CD4-positive, alpha-beta T cell treated with Interleukin-10 for 1 hour (primary cell): ENCODE results near the gene PRKD2.
A peak's percentile ranks its signal among the peaks of the same experiment; 100 is the strongest.

Source experiments
- DNase-seq: peaks from one replicate; pipeline ENCODE4 v3.0.0-alpha.2; 2020

Gene PRKD2

GRCh38 chr19:46698395-46699321, 18.3 kb downstream of the PRKD2 start:
- no peak for DNase-seq

GRCh38 chr19:46697204-46697960, 19.5 kb downstream of the PRKD2 start:
- DNase-seq: no peak

DNA sequence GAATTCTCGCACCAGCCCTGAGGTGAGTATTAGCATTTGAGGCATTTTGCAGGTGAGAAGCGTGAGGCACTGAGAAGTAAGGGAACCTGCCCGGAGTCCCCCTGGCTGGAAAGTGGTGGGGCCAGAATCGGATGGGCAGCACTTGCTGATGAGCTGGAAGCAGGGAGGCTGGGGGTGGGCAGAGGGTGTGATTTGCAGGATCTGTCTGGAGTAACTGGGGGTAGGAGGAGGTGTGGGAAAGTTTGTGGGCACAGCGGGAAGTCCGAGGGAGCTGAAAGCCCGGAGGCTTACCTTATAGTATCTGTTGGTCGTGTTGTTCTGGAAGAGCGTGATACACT, 20.1 kb downstream of the PRKD2 start:
- no peak for DNase-seq

DNA sequence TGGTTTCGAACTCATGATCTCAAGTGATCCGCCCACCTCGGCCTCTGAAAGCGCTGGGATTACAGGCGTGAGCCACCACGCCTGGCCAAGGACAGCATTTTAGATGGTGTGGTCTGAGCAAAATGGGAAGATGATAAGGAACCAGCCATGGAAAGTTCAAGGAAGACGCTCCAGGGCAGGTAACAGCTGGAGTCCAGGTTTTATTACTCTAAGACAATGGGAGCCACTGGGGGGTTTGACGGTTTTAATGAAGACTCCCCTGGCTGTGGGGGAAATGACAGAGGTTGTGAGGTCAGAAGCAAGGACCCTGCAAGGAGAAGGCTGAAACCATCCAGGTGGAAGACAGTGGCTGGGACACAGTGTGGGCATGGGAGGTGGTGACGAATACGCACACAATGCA, 20.9 kb downstream of the PRKD2 start:
- no peak for DNase-seq

DNA sequence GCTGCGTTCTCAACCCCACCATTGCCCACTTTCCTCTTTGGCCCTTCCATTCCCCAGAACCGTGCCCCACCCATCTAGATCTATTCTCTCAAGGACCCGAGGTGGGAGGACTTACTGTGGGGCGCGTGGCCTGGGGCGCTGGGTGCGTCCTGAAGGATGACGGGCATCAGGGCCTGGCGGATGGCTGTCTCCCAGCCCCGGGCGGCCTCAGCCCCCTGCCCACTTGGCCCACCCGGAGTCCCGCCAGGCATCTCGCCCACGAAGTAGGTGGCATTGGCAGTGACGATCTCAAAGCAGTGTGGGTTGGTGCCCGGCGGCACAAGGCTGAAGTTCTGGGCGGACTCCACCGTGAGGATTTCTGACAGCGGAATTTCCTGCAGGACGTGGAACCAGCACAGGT, 23.2 kb downstream of the PRKD2 start:
- no peak for DNase-seq

DNA sequence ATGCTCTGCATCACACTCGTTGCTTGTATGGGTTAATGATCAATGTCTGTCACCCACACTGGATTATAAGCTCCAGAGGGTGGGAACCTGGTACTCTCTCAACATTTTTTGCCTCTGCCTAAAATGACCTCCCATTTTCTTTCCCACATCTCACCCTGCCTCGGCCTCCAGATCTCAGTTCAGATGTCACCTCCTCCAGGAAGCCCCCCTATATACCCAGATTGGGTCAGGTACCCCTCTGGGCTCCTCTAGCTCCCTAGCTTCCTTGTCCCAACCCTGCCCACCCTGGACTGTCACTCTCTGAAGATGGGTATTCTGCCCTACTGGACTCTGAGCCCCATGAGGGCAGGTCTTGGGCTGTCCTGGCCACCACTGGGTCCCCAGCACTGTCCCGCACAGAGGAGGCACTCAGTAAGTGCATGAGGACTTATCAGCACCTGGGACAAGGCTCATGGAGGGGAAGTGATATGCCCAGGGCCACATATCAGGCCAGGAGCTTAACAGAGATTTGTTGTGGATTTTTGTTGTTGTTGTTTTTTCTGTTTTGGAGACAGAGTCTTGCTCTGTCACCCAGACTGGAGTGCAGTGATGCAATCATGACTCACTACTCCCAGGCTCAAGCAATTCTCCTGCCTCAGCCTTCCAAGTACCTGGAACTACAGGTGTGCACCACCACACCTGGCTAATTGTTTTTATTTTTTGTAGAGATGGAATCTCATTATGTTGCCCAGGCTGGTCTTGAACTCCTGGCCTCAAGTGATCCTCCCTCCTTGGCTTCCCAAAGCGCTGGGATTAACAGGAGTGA, 23.8 kb downstream of the PRKD2 start:
- no peak for DNase-seq

DNA sequence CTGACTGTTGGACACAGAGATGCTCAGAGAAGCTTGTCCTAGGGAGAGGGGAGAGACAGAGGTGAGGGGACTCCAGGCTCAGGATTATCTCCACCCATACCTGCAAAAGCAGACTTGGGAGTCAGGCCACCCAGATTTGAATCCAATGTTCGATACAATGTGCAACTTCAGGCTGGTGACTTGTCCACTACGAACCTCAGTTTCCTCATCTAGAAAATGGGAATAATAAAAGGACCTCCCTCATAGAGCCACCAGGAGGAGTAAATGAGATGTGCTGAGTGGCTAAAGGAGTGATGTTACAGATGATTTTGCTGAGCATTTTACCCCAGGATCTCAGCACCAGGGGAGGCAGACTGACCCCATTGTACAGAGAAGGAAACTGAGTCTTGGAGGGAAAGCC, 25.0 kb downstream of the PRKD2 start:
- DNase-seq: no peak

DNA sequence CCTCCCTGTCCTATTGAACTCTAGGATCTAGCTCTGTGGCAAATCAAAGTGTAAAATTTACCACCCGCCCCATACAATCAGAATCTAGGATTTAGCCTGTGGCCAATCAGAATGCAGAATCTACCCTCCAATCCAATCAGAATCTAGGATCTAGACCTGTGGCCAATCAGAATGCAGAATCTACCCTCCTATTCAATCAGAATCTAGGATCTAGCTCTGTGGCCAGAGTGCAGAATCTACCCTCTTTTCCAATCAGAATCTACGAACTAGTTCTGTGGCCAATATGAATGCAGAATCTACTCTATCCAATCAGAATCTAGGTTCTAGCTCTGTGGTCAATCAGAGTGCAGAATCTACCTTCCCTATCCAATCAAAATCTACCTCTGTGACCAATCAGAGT, 25.8 kb downstream of the PRKD2 start:
- no peak for DNase-seq

DNA sequence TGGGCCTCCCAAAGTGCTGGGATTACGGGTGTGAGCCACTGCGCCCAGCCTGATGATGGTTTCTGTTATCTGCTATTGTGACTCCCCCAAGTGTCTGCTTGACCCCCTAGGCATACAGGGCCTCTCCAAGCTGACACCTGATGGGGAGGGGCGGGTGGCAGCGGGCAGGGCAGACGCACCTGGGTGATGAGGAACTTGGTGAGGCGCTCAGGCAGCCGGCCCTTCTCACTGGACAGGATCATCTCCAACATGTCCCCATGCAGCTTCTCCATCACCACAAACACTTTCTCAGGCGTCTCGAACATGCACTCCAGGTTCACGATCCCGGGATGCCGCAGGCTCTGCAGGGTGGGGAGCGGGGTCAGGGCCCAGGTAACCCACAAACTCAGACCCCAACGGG, 27.6 kb downstream of the PRKD2 start:
- no peak for DNase-seq

DNA sequence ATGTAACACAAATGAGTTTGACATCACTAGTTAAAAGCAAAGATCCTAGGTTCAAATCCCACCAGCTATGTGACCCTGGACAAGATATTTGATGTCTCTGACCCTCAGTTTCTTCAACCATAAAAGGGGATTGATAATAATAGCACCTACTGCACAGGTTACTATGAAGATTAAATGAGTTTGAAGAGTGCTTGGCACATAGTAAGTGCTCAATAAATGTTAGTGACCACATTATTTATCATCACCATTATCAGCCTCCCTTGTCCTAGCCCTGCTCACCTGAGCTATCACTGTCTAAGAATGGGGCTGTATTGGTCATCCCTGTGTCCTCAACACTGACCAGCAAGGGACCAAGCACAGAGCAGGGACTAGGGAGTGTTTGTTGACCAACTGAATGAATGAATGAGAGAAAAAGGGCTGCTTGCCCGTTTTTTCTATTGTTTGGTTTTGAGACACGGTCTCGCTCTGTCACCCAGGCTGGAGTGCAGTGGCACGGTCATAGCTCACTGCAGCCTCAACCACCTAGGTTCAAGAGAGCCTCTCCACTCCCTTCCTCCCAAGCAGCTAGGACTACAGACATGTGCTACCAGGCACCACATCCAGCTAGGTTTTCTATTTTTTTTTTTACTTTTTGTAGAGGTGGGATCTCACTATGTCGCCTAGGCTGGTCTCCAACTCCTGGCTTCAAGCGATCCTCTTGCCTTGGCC, 29.3 kb downstream of the PRKD2 start:
- no peak for DNase-seq

DNA sequence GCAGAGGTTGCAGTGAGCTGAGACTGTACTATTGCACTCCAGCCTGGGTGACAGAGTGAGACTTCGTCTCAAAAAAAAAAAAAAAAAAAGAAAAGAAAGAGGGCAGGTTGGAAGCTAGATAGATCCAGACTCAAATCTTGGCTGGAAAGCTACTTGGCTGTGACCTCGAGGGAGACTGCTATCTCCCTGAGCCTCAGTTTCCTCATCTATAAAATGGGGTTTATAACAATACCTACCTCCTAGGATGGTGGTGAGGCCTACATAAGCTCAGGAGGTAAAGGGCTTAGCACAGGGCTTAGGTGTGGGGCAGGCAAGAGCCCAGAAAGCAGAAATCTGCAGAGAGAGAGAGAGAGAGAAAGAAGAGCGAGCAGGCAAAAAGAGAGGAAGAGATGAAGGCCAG, 31.7 kb downstream of the PRKD2 start:
- no peak for DNase-seq

DNA sequence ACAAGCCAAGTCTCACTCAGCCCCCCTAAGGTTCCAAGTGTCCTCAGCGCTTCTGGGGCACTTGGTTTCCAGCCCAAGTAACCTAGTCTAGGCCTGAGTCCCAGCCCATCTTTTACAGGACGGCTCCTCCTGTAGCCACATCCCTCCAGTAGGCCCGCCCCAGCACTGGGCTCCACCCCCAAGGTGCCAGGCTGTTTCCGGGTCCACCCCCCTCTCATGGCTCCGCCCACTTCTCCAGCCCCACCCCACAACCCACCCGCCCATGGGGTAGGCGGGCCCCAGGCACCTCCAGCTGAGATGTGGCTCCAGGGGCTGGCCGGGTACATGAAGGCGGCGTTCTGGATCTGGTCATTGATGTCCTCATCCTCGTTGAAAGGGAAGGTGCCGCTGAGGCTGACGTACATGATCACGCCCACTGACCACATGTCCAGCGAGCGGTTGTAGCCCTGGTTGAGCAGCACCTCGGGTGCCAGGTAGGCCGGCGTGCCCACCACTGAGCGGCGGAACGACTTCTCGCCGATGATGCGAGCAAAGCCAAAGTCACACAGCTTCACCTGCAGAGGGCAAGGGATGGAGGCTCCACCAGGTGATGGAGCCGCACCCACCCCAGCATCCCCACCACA, 38.7 kb downstream of the PRKD2 start:
- peak; percentile 75 for DNase-seq

DNA sequence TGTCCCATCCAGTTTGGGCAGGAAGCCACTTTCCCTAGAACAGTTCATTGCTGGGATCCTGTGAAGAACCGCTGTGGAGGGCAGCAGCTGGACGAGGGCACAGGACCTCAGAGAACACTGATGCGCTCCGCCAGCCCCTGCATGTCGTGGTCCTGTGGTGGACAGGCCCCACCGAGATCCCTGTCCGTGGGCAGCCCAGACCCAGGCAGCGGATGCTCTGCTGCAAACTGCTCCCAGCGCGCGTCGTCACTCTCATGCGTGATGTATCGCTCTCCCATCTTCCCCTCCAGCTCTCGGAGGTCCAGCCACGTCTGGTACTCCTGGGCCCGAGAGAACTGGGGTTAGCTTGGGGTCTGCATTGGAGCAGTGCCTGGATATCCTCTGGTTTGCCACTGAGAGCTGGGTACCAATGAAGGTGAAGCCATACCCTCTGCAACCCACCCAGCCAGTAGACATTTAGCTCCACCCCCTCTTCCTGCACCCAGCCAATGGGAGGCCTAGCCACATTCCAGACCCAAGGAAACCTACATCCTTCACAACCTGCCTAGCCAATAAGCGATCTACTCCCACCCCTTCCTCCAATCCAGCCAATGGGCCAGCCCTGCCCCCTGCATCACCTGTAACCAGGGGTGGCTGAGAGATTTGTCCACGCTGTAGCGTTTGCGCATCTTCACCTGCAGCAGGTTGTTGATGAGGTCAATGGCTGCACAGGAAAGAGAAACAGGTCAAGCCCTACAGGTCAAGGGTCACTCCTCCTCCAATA, 42.3 kb downstream of the PRKD2 start:
- no peak for DNase-seq

DNA sequence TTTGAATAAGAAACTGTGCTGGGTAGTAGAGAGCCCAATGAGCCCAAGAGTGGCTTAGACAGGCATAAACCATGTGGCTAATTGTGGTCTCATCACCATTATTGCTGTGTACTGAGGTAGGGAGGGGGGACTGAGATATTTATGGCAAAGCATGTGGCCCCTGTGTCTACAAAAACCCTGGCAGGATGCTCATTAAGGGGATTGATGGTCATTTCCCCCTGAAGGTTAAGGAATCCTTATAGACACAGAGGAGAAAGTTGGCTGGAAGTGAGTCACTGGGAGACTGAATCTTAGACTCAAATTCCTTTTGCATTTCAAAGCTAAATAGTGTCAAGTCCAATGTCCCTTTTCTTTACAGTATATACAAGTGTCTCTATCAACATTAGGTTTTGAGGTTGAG, 46.1 kb downstream of the PRKD2 start:
- no peak for DNase-seq

- no peak for DNase-seq
Observed at GRCh38 chr19:46668662-46669061, 48.3 kb downstream of the PRKD2 start.

DNA sequence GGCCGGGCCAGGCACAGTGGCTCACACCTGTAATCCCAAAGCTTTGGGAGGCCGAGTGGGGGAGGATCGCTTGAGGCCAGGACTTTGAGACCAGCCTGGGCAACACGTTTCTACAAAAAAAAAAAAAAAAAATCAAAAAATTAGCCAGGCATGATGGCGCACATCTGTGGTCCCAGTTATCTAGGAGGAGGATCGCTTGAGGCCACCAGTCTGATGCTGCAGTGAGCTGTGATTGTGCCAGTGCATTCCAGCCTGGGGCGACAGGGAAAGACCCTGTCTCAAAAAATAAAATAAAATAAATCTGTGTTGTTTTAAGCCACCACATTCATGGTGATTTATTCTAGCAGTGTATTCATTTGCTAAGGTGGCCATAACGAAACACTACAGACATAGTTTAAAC, 51.8 kb downstream of the PRKD2 start:
- DNase-seq: no peak

DNA sequence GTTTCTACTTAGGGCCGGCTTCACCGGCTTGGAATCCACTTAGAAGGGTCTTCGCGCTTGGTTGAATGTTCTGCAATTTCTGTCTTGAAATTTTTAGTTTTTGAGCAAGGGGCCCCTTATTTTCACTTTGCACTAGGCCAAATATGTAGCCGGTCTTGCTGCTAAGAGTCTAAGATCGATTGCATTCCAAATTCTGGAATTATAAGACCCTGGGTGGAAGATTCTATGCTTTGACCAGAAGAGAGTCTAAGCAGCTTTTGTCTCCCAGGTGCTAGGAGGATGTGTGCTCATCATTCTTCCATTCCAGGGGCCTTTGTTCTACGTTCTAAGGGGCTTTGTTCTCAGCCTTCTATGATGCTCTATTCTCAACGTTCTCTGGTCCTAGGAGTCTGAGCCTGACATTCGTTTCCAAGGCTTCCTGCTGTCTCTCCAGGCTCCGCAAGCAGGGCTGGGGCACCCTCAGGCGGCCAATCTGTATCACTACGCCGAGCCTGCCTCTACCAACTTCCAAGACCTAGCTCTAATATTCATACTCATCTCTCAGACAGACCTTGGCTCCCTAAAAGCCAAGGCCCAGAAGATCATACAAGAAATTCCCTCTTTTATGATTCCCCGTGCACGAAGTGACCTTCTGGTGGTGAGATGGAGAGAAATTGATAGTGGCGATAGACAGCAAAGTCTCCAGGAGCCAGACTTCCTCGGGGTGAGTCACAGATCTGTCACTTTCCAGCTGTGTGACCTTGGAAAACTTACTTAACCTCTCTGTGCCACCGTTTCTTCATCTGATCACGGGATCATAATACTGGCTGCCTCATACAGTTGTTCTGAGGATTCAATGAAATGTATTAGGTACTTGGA, 55.0 kb downstream of the PRKD2 start:
- DNase-seq: peak; percentile 80

GRCh38 chr19:46661020-46661731, 55.7 kb downstream of the PRKD2 start, which contains the start of gene DACT3:
TSS of gene DACT3 (minus strand) at chr19:46661182. CDS start at chr19:46661064, 118 bp downstream.
- peak; percentile 100 for DNase-seq

- no peak for DNase-seq
Observed at GRCh38 chr19:46660551-46661019, 56.3 kb downstream of the PRKD2 start.
